ENCODE results near the gene USP7.

GRCh38 chr16:8919934-8920462, 43.7 kb downstream of the USP7 start:
- TF ChIP-seq, protein P1, sequence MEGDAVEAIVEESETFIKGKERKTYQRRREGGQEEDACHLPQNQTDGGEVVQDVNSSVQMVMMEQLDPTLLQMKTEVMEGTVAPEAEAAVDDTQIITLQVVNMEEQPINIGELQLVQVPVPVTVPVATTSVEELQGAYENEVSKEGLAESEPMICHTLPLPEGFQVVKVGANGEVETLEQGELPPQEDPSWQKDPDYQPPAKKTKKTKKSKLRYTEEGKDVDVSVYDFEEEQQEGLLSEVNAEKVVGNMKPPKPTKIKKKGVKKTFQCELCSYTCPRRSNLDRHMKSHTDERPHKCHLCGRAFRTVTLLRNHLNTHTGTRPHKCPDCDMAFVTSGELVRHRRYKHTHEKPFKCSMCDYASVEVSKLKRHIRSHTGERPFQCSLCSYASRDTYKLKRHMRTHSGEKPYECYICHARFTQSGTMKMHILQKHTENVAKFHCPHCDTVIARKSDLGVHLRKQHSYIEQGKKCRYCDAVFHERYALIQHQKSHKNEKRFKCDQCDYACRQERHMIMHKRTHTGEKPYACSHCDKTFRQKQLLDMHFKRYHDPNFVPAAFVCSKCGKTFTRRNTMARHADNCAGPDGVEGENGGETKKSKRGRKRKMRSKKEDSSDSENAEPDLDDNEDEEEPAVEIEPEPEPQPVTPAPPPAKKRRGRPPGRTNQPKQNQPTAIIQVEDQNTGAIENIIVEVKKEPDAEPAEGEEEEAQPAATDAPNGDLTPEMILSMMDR (conservative IDR thresholded peaks at IDR 0.05; ENCODE audit: low read length), result no peak
- TF ChIP-seq EZH2phosphoT487 (IDR thresholded peaks at IDR 0.05; ENCODE audit: borderline replicate concordance, low read depth, low read length), result no peak

Data from OCI-LY7 (cell line).